ENCODE data around the gene ADAMTSL3. TPM values are rescaled to one million over a fixed set of nuclear protein-coding genes. Genes with fewer than 3 reads are reported as not detected.
"Not testable (repeated sequence)": the region's sequence is repeated elsewhere in the genome, so short reads cannot be mapped to it uniquely, and the experiment has no call there.

ADAMTSL3 gene
- total and polyA plus RNA-seq, 2 donors (not counting 1 experiment from before 2014, with no cell fraction given), result 0.01 TPM; not detected in 1

DNA sequence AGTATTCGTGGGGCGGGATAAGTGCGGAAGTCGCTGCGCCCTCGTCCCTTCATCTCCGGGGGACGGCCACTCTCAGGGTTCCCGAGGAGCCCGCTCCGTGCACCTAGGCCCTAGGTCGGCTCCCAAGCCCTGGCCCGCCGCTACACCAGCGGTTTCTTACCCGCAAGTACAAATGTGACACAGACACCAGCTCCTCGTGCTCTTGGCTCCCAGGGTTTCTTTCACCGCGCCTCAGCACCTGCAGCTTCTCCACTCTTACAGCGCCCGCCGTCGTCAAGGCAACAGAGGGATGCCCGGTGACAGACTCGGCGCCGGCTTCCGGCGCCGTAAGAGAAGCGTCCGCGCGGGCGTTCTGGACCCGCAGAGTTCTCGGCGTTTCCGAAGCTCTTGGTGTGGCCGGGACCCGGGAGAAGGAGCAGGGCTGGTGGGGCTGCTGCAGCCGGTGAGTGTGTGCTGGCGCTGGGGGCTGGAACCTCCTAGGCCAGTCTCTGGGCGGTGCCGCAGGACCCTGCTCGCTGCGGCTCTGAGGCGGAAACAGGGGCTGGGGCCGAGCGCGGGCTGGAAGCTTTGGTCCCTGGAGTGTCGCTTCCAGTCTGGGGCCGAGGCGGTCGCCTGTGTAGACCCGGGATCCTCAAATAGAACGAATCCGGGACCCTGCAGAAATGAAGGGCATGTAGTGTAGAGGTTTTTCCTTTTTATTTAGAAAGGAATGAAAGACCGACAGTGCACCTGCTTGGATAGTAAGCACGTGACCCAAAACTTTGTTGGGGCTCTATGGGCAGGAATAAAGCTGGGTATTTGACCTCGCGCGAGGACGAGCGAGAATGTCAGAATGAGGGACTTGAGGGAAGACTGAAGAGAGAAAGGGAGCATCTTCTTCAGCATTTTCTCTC is 426.2 kb downstream of the ADAMTSL3 start:
- H3K27me3 Mint-ChIP-seq, result peaks cover 71% of the 10 kb centered on the region
- peak overlapping the region; percentile 73 for H3K4me3 Mint-ChIP-seq
- intact Hi-C loops (cut with micrococcal nuclease), result no loop called here
- TF ChIP-seq, protein P1, sequence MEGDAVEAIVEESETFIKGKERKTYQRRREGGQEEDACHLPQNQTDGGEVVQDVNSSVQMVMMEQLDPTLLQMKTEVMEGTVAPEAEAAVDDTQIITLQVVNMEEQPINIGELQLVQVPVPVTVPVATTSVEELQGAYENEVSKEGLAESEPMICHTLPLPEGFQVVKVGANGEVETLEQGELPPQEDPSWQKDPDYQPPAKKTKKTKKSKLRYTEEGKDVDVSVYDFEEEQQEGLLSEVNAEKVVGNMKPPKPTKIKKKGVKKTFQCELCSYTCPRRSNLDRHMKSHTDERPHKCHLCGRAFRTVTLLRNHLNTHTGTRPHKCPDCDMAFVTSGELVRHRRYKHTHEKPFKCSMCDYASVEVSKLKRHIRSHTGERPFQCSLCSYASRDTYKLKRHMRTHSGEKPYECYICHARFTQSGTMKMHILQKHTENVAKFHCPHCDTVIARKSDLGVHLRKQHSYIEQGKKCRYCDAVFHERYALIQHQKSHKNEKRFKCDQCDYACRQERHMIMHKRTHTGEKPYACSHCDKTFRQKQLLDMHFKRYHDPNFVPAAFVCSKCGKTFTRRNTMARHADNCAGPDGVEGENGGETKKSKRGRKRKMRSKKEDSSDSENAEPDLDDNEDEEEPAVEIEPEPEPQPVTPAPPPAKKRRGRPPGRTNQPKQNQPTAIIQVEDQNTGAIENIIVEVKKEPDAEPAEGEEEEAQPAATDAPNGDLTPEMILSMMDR (IDR thresholded peaks at IDR 0.05), result no peak
- no peak for TF ChIP-seq EZH2 (IDR thresholded peaks at IDR 0.05; ENCODE audit: borderline replicate concordance, insufficient read depth, low read depth, low read length, poor library complexity, severe bottlenecking)
- ChIA-PET POLR2A (no interaction called here), CTCF (no interaction called here)
- Histone ChIP-seq H2AFZ (ENCODE audit: insufficient read depth, low read depth, low read length, poor library complexity, severe bottlenecking) (peak overlapping the region; percentile 83), H3K4me1 (ENCODE audit: control insufficient read depth in 2 of 2, insufficient read depth in 2 of 2, low read length in 2 of 2) (peaks cover 10% of the 10 kb centered on the region in 2 donors), H3K79me2 (ENCODE audit: control insufficient read depth, insufficient read depth, low read length) (no peaks in the 10 kb centered on the region), H3K4me2 (replicated peaks; ENCODE audit: low read depth, low read length, poor library complexity, severe bottlenecking) (peak overlapping the region; percentile 72), H4K20me1 (ENCODE audit: control insufficient read depth, insufficient read depth, low read length, poor library complexity, severe bottlenecking) (no peaks in the 10 kb centered on the region), H3K36me3 (replicated peaks in 1 of 2; ENCODE audit: control extremely low read depth in 1 of 2, control insufficient read depth in 1 of 2, extremely low read depth in 1 of 2, insufficient read depth in 2 of 2, low read length in 1 of 2) (no peaks in the 10 kb centered on the region), H3K9ac (ENCODE audit: low read length) (peak overlapping the region; percentile 58), H3K27ac (ENCODE audit: low read length in 2 of 2) (no peak overlapping the region), H3K9me3 (ENCODE audit: control extremely low read depth in 1 of 3, control insufficient read depth in 2 of 3, insufficient read depth in 1 of 3, low read length in 2 of 3) (peaks cover 0 to 5% (median 0%) of the 10 kb centered on the region in 3 donors), H3K27me3 (replicated peaks in 1 of 4; ENCODE audit: control extremely low read depth in 1 of 4, control insufficient read depth in 3 of 4, insufficient read depth in 4 of 4, low read length in 3 of 4) (peaks cover 0 to 24% (median 20%) of the 10 kb centered on the region in 4 experiments), H3K4me3 (ENCODE audit: control extremely low read depth in 1 of 5, extremely low read depth in 1 of 5, insufficient read depth in 1 of 5, low read depth in 2 of 5, low read length in 4 of 5) (peak overlapping the region in 4 of 5 experiments; percentile 25 to 51 (median 44))
- DNase-seq, result peak; percentile 47
- WGBS (ENCODE audit: insufficient coverage), result 4% methylated on average over 65 of the region's 65 CpGs
- ATAC-seq (ENCODE audit: low read depth), result peak; percentile 24
- peaks cover 14% of the 10 kb centered on the region for H3K4me1 Mint-ChIP-seq
- no peak overlapping the region for H3K27ac Mint-ChIP-seq
- H3K9me3 Mint-ChIP-seq (ENCODE audit: insufficient read depth), result peaks cover 2% of the 10 kb centered on the region

DNA sequence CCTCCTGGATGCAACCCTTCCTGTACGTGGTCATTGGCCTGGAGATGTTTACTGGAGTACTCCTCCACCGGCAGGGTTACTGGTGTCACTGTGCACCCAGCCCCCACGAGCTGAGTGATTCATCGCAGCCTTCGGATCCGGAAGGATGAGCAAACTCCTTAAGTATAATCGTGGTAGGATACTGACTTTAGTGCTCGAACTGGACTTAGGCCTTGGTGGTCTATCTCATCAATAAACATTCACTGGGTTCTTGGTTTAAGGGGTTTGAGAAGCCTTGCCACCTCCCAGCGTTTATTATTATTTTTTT is 426.8 kb downstream of the ADAMTSL3 start:
- Mint-ChIP-seq H3K4me1 (peaks cover 14% of the 10 kb centered on the region), H3K27me3 (peaks cover 70% of the 10 kb centered on the region), H3K4me3 (peak overlapping the region; percentile 73)
- H3K36me3 ChIP-seq (replicated peaks in 1 of 2; ENCODE audit: control extremely low read depth in 1 of 2, control insufficient read depth in 1 of 2, extremely low read depth in 1 of 2, insufficient read depth in 2 of 2, low read length in 1 of 2); H3K79me2 ChIP-seq (ENCODE audit: control insufficient read depth, insufficient read depth, low read length); DNase-seq; CTCF ChIA-PET; H3K27ac Mint-ChIP-seq; H3K9me3 ChIP-seq (ENCODE audit: control extremely low read depth in 1 of 3, control insufficient read depth in 2 of 3, insufficient read depth in 1 of 3, low read length in 2 of 3); H3K9ac ChIP-seq (ENCODE audit: low read length); ATAC-seq (ENCODE audit: low read depth); intact Hi-C loops (cut with micrococcal nuclease); H3K4me3 ChIP-seq (ENCODE audit: control extremely low read depth in 1 of 5, extremely low read depth in 1 of 5, insufficient read depth in 1 of 5, low read depth in 2 of 5, low read length in 4 of 5); H4K20me1 ChIP-seq (ENCODE audit: control insufficient read depth, insufficient read depth, low read length, poor library complexity, severe bottlenecking); H3K27ac ChIP-seq (ENCODE audit: low read length in 2 of 2); H3K4me2 ChIP-seq (replicated peaks; ENCODE audit: low read depth, low read length, poor library complexity, severe bottlenecking); POLR2A ChIA-PET; H2AFZ ChIP-seq (ENCODE audit: insufficient read depth, low read depth, low read length, poor library complexity, severe bottlenecking); H3K9me3 Mint-ChIP-seq (ENCODE audit: insufficient read depth): not testable (repeated sequence)
- Histone ChIP-seq H3K4me1 (ENCODE audit: control insufficient read depth in 2 of 2, insufficient read depth in 2 of 2, low read length in 2 of 2) (peaks cover 10% of the 10 kb centered on the region in 2 donors), H3K27me3 (replicated peaks in 1 of 4; ENCODE audit: control extremely low read depth in 1 of 4, control insufficient read depth in 3 of 4, insufficient read depth in 4 of 4, low read length in 3 of 4) (peaks cover 0 to 24% (median 20%) of the 10 kb centered on the region in 4 experiments)
- no CpG with 5 or more reads among the region's 9 CpGs for WGBS (ENCODE audit: insufficient coverage)
